ENCODE results near the gene TSPEAR.

DNA sequence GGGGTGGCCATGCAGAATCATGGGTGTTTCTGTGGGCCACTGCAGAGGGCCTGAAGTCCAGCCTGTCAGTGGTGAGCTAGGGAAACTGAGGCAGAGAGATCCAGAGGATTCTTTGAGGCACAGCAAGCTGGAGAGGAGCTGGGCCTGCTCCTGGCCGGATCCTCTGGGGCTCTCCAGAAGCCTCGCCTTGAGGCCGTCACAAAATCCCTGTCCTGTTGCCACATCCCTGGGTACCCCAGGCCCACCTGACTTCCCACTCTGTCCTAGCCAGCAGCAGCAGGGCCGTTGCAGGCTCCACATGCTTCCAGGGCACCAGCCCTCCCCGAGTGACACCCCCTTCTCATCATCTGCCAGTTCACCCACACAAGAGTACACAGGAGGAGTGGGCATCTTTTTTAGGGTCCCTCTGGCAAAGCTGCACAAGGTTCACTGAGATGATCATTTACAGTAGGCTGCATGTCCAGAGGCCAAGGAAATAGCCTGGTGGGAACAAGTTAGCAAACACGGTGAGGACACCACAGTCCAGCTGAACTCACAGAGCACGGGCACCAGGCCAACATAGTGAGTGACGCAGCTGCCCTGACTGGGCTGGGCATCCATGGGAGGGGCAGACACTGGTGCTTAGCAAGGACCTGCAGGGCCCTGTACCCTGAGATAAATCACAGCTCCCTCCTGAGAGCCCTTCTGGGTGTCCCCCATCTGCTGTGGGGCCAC, 25.1 kb upstream of the TSPEAR start:
- TF ChIP-seq POLR2A (IDR thresholded peaks at IDR 0.05): no peak
- TF ChIP-seq, protein P1, sequence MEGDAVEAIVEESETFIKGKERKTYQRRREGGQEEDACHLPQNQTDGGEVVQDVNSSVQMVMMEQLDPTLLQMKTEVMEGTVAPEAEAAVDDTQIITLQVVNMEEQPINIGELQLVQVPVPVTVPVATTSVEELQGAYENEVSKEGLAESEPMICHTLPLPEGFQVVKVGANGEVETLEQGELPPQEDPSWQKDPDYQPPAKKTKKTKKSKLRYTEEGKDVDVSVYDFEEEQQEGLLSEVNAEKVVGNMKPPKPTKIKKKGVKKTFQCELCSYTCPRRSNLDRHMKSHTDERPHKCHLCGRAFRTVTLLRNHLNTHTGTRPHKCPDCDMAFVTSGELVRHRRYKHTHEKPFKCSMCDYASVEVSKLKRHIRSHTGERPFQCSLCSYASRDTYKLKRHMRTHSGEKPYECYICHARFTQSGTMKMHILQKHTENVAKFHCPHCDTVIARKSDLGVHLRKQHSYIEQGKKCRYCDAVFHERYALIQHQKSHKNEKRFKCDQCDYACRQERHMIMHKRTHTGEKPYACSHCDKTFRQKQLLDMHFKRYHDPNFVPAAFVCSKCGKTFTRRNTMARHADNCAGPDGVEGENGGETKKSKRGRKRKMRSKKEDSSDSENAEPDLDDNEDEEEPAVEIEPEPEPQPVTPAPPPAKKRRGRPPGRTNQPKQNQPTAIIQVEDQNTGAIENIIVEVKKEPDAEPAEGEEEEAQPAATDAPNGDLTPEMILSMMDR (IDR thresholded peaks at IDR 0.05): no peak
